ENCODE results near the gene CARD11.

- no peak for TF ChIP-seq SIN3A (IDR thresholded peaks at IDR 0.05; ENCODE audit: borderline replicate concordance, insufficient read depth, low read length)
- no peak for TF ChIP-seq REST (IDR thresholded peaks at IDR 0.05; ENCODE audit: insufficient read depth in 1 of 2, low read depth in 2 of 2, low read length in 2 of 2)
- TF ChIP-seq POLR2AphosphoS5 (IDR thresholded peaks at IDR 0.05; ENCODE audit: low read depth, low read length), result no peak
- no peak for TF ChIP-seq TAF1 (IDR thresholded peaks at IDR 0.05; ENCODE audit: borderline replicate concordance, insufficient read depth, low read length)
- TF ChIP-seq FOXP2 (optimal IDR thresholded peaks at IDR 0.05; ENCODE audit: borderline replicate concordance, extremely low read depth, extremely low read length, insufficient read depth), result no peak
Observed at GRCh38 chr7:2947058-2947780, 96.4 kb downstream of the CARD11 start.

Data from PFSK-1 (cell line).